Stimulated activated CD4-positive, alpha-beta T cell treated with anti-CD3 and anti-CD28 coated beads, Interleukin-4, amount 100 ng/mL, for 1 hour (primary cell): ENCODE data around the gene OOSP4A.
"Not testable (repeated sequence)": the region's sequence is repeated elsewhere in the genome, so short reads cannot be mapped to it uniquely, and the experiment has no call there.

Experiments used
- DNase-seq: peaks from one replicate; pipeline ENCODE4 v3.0.0-alpha.2; 2020

Gene OOSP4A

GRCh38 chr11:59981106-59981770 is 17.4 kb downstream of the OOSP4A start:
- no peak for DNase-seq

- not testable (repeated sequence) for DNase-seq
Observed at GRCh38 chr11:59982037-59982436, 18.2 kb downstream of the OOSP4A start.

GRCh38 chr11:59983212-59983611 is 19.4 kb downstream of the OOSP4A start:
- no peak for DNase-seq

GRCh38 chr11:59984368-59984767 is 20.5 kb downstream of the OOSP4A start:
- no peak for DNase-seq

GRCh38 chr11:59990421-59990820 is 26.6 kb downstream of the OOSP4A start:
- no peak for DNase-seq

GRCh38 chr11:59992425-59992824 is 28.6 kb downstream of the OOSP4A start:
- DNase-seq, result no peak

- DNase-seq, result no peak
Observed at GRCh38 chr11:59997800-59998199, 34.0 kb downstream of the OOSP4A start.

GRCh38 chr11:59999691-60000090 is 35.9 kb downstream of the OOSP4A start:
- DNase-seq, result no peak

- no peak for DNase-seq
Observed at GRCh38 chr11:60003729-60004128, 39.9 kb downstream of the OOSP4A start.

- DNase-seq, result no peak
Observed at GRCh38 chr11:60005360-60005759, 41.5 kb downstream of the OOSP4A start.

GRCh38 chr11:60016881-60017280 is 53.0 kb downstream of the OOSP4A start, which contains the start of gene OOSP4B:
Gene OOSP4B, plus strand, starts transcription at chr11:60017181.
- no peak for DNase-seq

GRCh38 chr11:60018058-60018457 is 54.2 kb downstream of the OOSP4A start:
- DNase-seq, result no peak
